GM12864 (cell line): ENCODE results near the gene NT5C3B.

Experiments used
- DNase-seq: peaks from one replicate; pipeline ENCODE4 v3.0.0-alpha.2; 2011; ENCODE audit warnings: low read depth
- H3K4me3 ChIP-seq: 2 replicates; pipeline ENCODE4 v1.5.1; 2011; ENCODE audit warnings: mild to moderate bottlenecking, low read depth, low read length, control low read depth
- CTCF ChIP-seq: IDR thresholded peaks from 2 replicates; pipeline ENCODE4 v1.5.1; 2011; ENCODE audit warnings: low read depth, mild to moderate bottlenecking, moderate library complexity, low read length, control low read depth, inconsistent platforms; ENCODE audit errors: missing control alignments

The NT5C3B gene

GRCh38 chr17:41785091-41785858, 50.8 kb downstream of the NT5C3B start:
- TF ChIP-seq CTCF, result no peak
- H3K4me3 ChIP-seq, result no peak overlapping the region
- DNase-seq, result no peak

GRCh38 chr17:41784207-41784744, 51.8 kb downstream of the NT5C3B start:
- H3K4me3 ChIP-seq, result no peak overlapping the region
- TF ChIP-seq CTCF, result no peak
- no peak for DNase-seq

GRCh38 chr17:41782142-41782541, 53.9 kb downstream of the NT5C3B start:
- H3K4me3 ChIP-seq, result no peak overlapping the region
- TF ChIP-seq CTCF, result no peak
- no peak for DNase-seq

- H3K4me3 ChIP-seq, result no peak overlapping the region
- DNase-seq, result no peak
- no peak for TF ChIP-seq CTCF
These were observed 54.5 kb downstream of the NT5C3B start for GRCh38 chr17:41781404-41782110.

GRCh38 chr17:41779954-41780353, 56.1 kb downstream of the NT5C3B start:
- DNase-seq, result no peak
- TF ChIP-seq CTCF, result no peak
- no peak overlapping the region for H3K4me3 ChIP-seq

- H3K4me3 ChIP-seq, result no peak overlapping the region
These were observed 58.4 kb downstream of the NT5C3B start for GRCh38 chr17:41777574-41778188.

More at GRCh38 chr17:41777574-41778188, 58.4 kb downstream of the NT5C3B start:
- TF ChIP-seq CTCF, result no peak
- no peak for DNase-seq
